Stomach smooth muscle (tissue), 2 donors: ENCODE data around the gene DOK7.

ENCODE experiments used
- H3K27ac ChIP-seq: one replicate; pipeline ENCODE4 v1.7.0; 2013; ENCODE audit warnings: mild to moderate bottlenecking, low read length, inconsistent platforms
- H3K27me3 ChIP-seq, 2 donors: one replicate each; pipeline ENCODE4 v1.7.0; 2013; ENCODE audit warnings: low read length in 2 of 2; ENCODE audit not compliant: insufficient read depth in 2 of 2, control insufficient read depth in 1 of 2
- H3K36me3 ChIP-seq, 2 donors: one replicate each; pipeline ENCODE4 v1.7.0; 2013; ENCODE audit warnings: low read length in 2 of 2; ENCODE audit not compliant: control insufficient read depth in 2 of 2, insufficient read depth in 2 of 2
- H3K4me1 ChIP-seq: one replicate; pipeline ENCODE4 v1.7.0; 2013; ENCODE audit warnings: low read length; ENCODE audit not compliant: control insufficient read depth, insufficient read depth
- H3K4me3 ChIP-seq, 2 donors: one replicate each; pipeline ENCODE4 v1.7.0; 2013; ENCODE audit warnings: low read length in 2 of 2
- H3K9ac ChIP-seq, 2 donors: one replicate each; pipeline ENCODE4 v1.7.0; 2013; ENCODE audit warnings: low read length in 2 of 2, mild to moderate bottlenecking in 1 of 2
- H3K9me3 ChIP-seq, 2 donors: one replicate each; pipeline ENCODE4 v1.7.0; 2013; ENCODE audit warnings: low read length in 2 of 2; ENCODE audit not compliant: control insufficient read depth in 2 of 2
- donor health status: healthy.
- donor health status: Pancreatic carcinoma.

Gene DOK7

DNA sequence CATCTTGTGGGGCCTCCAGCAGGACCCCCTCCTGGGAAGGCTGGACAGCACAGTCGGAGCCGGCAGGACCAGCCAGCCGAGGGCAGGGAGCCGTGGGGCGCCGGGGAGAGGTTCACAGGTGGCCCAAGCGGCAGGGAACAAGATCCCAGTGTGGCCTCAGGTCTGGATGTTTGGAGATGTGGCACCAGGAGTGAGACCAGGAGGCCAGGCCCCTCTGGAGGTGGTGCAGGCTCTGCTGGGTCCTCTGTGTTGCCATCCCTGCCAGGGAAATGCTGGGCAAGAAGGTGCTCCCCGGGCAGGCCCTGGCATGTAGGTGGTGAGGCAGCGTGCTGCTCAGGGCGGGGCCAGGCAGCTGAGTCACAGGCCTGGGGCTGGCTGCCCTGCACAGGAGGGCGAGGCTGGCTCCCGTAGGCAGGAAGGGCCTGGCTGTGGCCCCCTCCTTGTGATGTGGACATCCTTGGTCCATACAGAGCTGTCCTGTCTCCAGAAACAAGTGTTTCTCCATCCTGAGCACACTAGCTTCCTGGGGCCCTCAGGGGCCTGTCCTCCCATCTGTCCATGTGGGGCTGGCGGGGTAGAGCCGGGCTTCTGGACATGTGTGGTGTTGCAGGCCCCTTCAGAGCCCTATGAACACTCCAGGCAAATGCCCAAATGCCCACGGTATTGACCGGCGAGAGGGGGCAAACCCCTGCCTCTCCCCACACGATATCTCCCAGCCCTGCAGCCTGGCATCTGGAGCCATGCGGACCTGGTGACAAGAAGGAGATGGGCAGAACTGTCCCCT, 26.1 kb upstream of the DOK7 start:
- Histone ChIP-seq H3K27me3 (no peaks in the 10 kb centered on the region), H3K4me3 (no peak overlapping the region), H3K9ac (no peak overlapping the region), H3K36me3 (no peaks in the 10 kb centered on the region), H3K27ac (no peak overlapping the region), H3K4me1 (no peaks in the 10 kb centered on the region), H3K9me3 (no peaks in the 10 kb centered on the region)

DNA sequence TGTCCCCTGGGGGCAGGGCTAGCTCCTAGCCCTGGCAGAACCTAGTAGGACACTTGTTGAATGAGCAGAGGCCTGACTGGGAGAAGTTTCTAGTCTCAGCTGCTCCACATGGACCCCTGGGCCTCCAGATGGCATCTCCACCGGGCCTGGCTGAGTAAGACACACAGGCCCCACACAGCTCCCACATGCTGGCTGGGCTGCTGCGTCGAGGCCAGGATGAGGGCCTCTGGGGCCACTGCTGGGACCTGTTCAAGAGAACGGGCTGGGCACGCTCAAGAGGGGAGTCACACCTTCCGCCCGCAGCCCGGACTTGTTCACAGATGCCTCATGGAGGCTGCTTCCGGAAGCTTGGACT, 25.5 kb upstream of the DOK7 start:
- Histone ChIP-seq H3K36me3 (no peaks in the 10 kb centered on the region), H3K9me3 (no peaks in the 10 kb centered on the region), H3K4me3 (no peak overlapping the region), H3K4me1 (no peaks in the 10 kb centered on the region), H3K9ac (no peak overlapping the region), H3K27ac (no peak overlapping the region), H3K27me3 (no peaks in the 10 kb centered on the region)

DNA sequence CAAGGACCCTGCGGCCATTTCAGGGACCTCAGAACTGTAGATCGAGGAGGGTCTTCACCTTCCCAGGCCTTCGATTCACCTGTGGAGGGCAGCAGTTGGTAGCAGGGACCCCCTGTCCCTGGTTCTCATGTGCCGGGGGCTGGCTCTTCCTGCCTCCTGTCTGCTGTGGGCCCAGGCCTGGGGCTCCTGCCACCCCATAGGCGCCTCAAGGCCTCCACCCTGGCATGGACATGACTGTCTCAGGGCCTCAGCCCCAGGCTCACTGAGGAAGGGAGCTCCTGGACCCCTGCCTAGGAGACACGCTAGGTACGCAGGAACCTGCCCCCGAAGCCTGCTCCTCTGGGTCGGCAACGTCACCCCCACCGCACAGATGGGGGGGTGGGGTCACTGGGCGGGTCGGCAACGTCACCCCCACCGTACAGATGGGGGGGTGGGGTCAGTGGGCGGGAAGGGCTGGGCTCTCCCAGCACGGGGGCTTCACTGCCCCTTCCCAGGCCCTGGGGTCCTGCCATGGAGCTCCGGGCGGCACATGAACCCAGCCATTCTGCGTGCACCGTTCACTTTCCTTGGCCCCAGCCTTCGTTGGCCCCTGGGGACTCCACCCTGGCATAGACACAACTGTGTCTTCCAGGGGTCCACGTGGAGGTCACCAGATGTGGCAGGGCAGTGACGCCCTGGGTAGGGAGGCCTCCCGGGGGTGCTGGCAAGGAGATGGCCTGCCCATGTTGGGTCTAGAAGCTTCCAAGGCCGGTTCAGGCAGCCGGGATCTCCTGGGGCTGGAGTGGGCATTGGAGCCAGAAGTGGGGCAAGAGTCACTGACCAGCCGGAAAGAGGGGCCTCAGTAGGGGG, 24.9 kb upstream of the DOK7 start:
- H3K9me3 ChIP-seq, result no peaks in the 10 kb centered on the region
- H3K4me3 ChIP-seq, result no peak overlapping the region
- no peak overlapping the region for H3K9ac ChIP-seq
- no peaks in the 10 kb centered on the region for H3K27me3 ChIP-seq
- H3K36me3 ChIP-seq, result no peaks in the 10 kb centered on the region
- peaks cover 2% of the 10 kb centered on the region for H3K4me1 ChIP-seq
- H3K27ac ChIP-seq, result no peak overlapping the region

DNA sequence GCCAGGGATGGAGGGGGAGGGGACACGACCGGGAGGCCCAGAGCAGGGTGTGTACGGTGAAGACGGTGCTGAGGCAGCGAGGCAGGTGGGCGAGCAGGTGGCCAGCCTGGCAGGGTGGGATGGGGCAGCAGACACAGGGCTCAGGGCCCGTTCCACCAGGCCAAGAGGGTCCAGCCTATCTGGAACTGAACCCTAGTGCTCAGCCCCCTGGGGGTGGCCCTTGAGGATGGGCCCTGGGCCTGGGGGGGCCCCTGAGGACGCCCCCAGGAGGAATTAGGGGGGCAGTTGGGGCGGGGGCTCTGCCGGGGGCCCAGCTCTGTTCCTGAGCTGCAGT, 24.3 kb upstream of the DOK7 start:
- Histone ChIP-seq H3K36me3 (no peaks in the 10 kb centered on the region), H3K9me3 (no peaks in the 10 kb centered on the region), H3K4me1 (peaks cover 2% of the 10 kb centered on the region), H3K4me3 (no peak overlapping the region), H3K9ac (no peak overlapping the region), H3K27me3 (no peaks in the 10 kb centered on the region), H3K27ac (no peak overlapping the region)

GRCh38 chr4:3439391-3439790, 23.7 kb upstream of the DOK7 start:
- Histone ChIP-seq H3K4me1 (peaks cover 2% of the 10 kb centered on the region), H3K27me3 (no peaks in the 10 kb centered on the region), H3K27ac (no peak overlapping the region), H3K4me3 (no peak overlapping the region), H3K36me3 (no peaks in the 10 kb centered on the region), H3K9ac (no peak overlapping the region), H3K9me3 (no peaks in the 10 kb centered on the region)

DNA sequence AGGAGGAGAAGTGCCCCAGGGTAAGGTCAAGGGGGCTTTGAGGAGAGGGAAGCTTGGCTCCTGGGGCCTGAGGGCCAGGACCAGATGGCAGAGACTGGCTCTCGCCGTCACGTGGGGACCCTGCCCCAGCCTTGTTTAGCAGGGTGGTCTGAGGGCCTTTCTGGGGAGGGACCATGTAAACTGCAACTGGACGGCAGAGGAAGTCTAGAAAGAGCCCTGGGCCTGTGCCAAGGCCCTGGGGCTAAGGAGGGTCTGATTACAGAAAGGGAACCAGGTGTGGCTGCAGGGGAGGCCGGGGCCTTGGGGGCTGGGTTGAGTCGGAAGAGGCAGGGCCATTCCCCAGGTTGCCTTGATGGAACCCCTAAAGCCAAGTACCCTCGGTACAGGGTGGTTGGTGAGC, 23.1 kb upstream of the DOK7 start:
- H3K9ac ChIP-seq, result no peak overlapping the region
- H3K9me3 ChIP-seq, result no peaks in the 10 kb centered on the region
- no peaks in the 10 kb centered on the region for H3K27me3 ChIP-seq
- H3K4me1 ChIP-seq, result peaks cover 2% of the 10 kb centered on the region
- no peak overlapping the region for H3K4me3 ChIP-seq
- no peaks in the 10 kb centered on the region for H3K36me3 ChIP-seq
- H3K27ac ChIP-seq, result no peak overlapping the region

DNA sequence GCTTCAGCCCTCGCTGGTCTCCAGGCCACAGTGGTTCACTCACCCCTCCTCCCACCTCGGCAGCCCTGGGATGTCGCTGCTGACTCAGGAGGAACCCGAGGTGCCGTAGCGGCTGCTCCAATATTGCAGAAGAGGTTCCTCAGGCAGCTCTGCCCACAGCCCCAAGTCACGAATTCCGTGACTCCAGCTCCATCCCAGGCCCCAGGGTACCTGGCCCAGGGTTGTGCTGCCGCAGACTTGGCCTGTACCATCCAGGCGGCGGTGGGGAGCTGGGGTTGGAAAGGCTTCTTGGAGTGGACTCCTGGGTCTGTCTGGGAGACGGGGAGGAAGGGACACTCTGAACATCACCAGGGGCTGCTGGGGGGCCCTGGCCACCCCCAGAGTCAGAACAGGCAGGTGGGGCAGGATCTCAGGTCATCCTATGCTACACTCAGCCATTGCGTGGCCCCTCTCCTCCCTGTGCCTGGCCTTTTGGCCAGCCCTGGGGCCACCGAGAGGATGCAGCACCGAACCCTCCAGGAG, 22.1 kb upstream of the DOK7 start:
- H3K4me1 ChIP-seq, result peaks cover 2% of the 10 kb centered on the region
- no peak overlapping the region for H3K27ac ChIP-seq
- H3K9ac ChIP-seq, result no peak overlapping the region
- H3K27me3 ChIP-seq, result no peaks in the 10 kb centered on the region
- H3K36me3 ChIP-seq, result no peaks in the 10 kb centered on the region
- no peak overlapping the region for H3K4me3 ChIP-seq
- no peaks in the 10 kb centered on the region for H3K9me3 ChIP-seq

DNA sequence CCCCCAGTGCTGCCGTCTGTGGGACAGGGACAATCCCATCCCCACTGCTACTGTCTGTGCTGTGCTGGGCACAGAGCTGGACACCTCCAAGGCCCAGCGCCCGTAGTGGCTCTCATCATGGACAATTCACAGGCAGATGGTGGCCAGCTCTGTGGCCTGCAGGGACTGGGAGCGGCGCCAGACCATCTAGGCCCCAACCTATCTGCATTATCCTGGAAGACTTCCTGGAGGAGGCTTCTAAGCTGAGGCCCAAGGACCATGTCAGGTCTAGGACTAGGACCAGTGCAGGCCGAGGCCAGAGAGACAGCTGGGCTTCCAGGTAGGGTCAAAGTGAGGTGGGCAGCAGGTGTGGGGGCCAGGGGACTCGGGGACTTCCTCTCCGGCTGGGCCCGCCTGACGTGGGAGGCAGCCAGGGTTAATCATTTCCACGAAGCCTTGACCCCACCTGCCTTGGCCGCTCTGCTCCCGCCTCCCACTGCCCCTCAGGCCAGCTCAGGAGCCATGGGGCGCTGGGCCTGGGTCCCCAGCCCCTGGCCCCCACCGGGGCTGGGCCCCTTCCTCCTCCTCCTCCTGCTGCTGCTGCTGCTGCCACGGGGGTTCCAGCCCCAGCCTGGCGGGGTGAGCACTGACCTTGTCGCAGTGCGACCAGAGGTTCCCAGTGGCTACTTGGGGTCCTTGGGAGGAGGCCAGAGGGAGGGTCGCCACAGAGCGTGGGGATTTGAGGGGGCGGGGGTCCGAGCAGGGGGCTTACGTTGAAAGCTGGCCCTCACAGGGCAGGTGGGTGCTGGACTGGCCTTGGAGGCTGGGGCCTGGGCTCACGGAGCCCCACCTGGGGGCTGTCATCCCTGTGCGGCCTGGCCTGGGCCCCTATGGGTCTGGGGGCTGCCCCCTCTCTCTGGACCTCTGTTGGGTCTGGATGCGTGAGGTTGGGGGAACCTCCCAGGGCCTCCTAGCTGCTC, 21.3 kb upstream of the DOK7 start, which contains the start of gene HGFAC:
Gene HGFAC, plus strand, starts transcription at position 468 of the 959 bp plus-strand sequence. Its CDS starts 34 bp downstream, at position 502.
- Histone ChIP-seq H3K36me3 (no peaks in the 10 kb centered on the region), H3K27me3 (no peaks in the 10 kb centered on the region), H3K4me1 (peaks cover 2% of the 10 kb centered on the region), H3K9me3 (no peaks in the 10 kb centered on the region), H3K4me3 (no peak within 1 kb of the TSS), H3K27ac (no peak within 1 kb of the TSS), H3K9ac (no peak within 1 kb of the TSS)

- Histone ChIP-seq H3K9ac (no peak overlapping the region), H3K27me3 (no peaks in the 10 kb centered on the region)
Observed at GRCh38 chr4:3442460-3442958, 20.6 kb upstream of the DOK7 start.

More at GRCh38 chr4:3442460-3442958, 20.6 kb upstream of the DOK7 start:
- Histone ChIP-seq H3K4me1 (peaks cover 2% of the 10 kb centered on the region), H3K4me3 (no peak overlapping the region), H3K36me3 (no peaks in the 10 kb centered on the region), H3K27ac (no peak overlapping the region), H3K9me3 (no peaks in the 10 kb centered on the region)
